Keratinocyte (primary cell): ENCODE data around the gene UGCG.

ENCODE experiments used
- CTCF ChIP-seq, 3 experiments: IDR thresholded peaks in 1 of 3; conservative IDR thresholded peaks in 1 of 3; optimal IDR thresholded peaks in 1 of 3; 2 replicates in 2 of 3; 3 replicates in 1 of 3; pipeline versions ENCODE3 to v1.5.1; 2011; ENCODE audit warnings: low read length in 3 of 3, mild to moderate bottlenecking in 3 of 3, moderate library complexity in 2 of 3, control low read depth in 1 of 3, inconsistent platforms in 1 of 3; ENCODE audit not compliant: insufficient read depth in 2 of 3; ENCODE audit errors: extremely low read depth in 1 of 3
- EZH2 ChIP-seq: IDR thresholded peaks from one replicate; pipeline ENCODE4 v1.6.1; 2012; ENCODE audit warnings: inconsistent platforms, mild to moderate bottlenecking, low read length, moderate library complexity

- TF ChIP-seq CTCF (optimal IDR thresholded peaks at IDR 0.05 in 1 of 3, IDR thresholded peaks at IDR 0.05 in 1 of 3, conservative IDR thresholded peaks at IDR 0.05 in 1 of 3; ENCODE audit: extremely low read depth in 1 of 3, insufficient read depth in 2 of 3, low read length in 3 of 3): no peak
- TF ChIP-seq EZH2: no peak
Measured at GRCh38 chr9:111853450-111853827, 43.2 kb upstream of the UGCG start.
